BLaER1 treated with 17β-estradiol and CSF1 and Interleukin-3, amounts not matched to agents 10 nM and 100 nM (cell line): ENCODE data around the gene GPATCH2L.

Experiments
- H3K27ac ChIP-seq, 11 experiments: shearing (Covaris generic); formaldehyde crosslinking; 2 replicates each; pipeline ENCODE4 v1.8.1; 2022
- H3K27me3 ChIP-seq, 11 experiments: shearing (Covaris generic); formaldehyde crosslinking; 2 replicates each; pipeline ENCODE4 v1.8.1; 2022
- H3K36me3 ChIP-seq, 11 experiments: shearing (Covaris generic); formaldehyde crosslinking; 2 replicates each; pipeline ENCODE4 v1.8.1; 2022
- H3K4me1 ChIP-seq, 10 experiments: shearing (Covaris generic); formaldehyde crosslinking; 2 replicates each; pipeline ENCODE4 v1.8.1; 2022
- H3K4me2 ChIP-seq, 11 experiments: shearing (Covaris generic); formaldehyde crosslinking; 2 replicates each; pipeline ENCODE4 v1.8.1; 2022
- H3K4me3 ChIP-seq, 10 experiments: shearing (Covaris generic); formaldehyde crosslinking; 2 replicates each; pipeline ENCODE4 v1.8.1; 2022
- H3K9ac ChIP-seq, 11 experiments: shearing (Covaris generic); formaldehyde crosslinking; 2 replicates each; pipeline ENCODE4 v1.8.1; 2022
- H3K9me3 ChIP-seq, 11 experiments: shearing (Covaris generic); formaldehyde crosslinking; replicated peaks in 1 of 11; 2 replicates each; pipeline ENCODE4 v1.8.1; 2022
- H4K20me1 ChIP-seq, 11 experiments: shearing (Covaris generic); formaldehyde crosslinking; 2 replicates each; pipeline ENCODE4 v1.8.1; 2022
- Cebpa-rat ChIP-seq, 11 experiments: shearing (Covaris generic); IDR thresholded peaks; 2 replicates each; pipeline ENCODE4 v1.8.1; 2022

The GPATCH2L gene

GRCh38 chr14:76151398-76152332 lies at the start of gene GPATCH2L:
GPATCH2L (plus strand) TSS chr14:76151922; CDS start chr14:76154364, 2,442 bp downstream.
- Histone ChIP-seq H4K20me1 (peaks cover 39 to 43% (median 41%) of the 10 kb centered on the region in 11 experiments), H3K4me3 (peak within 1 kb of the TSS; percentile 85 to 98 (median 94)), H3K9me3 (peaks cover 0 to 11% (median 0%) of the 10 kb centered on the region in 11 experiments; a peak in 2 of 22 replicates), H3K4me2 (peak within 1 kb of the TSS; percentile 85 to 99 (median 94)), H3K4me1 (peaks cover 41 to 52% (median 45%) of the 10 kb centered on the region in 10 experiments), H3K27ac (peak within 1 kb of the TSS; percentile 92 to 99 (median 96)), H3K9ac (peak within 1 kb of the TSS; percentile 90 to 99 (median 96)), H3K36me3 (peaks cover 23 to 29% (median 26%) of the 10 kb centered on the region in 11 experiments), H3K27me3 (no peaks in the 10 kb centered on the region)
- TF ChIP-seq Cebpa-rat (IDR thresholded peaks at IDR 0.05): no peak

- Histone ChIP-seq H3K4me3 (no peak overlapping the region), H3K27ac (no peak overlapping the region), H3K4me1 (no peaks in the 10 kb centered on the region), H3K4me2 (no peak overlapping the region), H3K27me3 (no peaks in the 10 kb centered on the region), H3K9ac (no peak overlapping the region), H3K9me3 (no peaks in the 10 kb centered on the region), H4K20me1 (no peaks in the 10 kb centered on the region), H3K36me3 (no peaks in the 10 kb centered on the region)
- no peak for TF ChIP-seq Cebpa-rat (IDR thresholded peaks at IDR 0.05)
Measured at GRCh38 chr14:76104802-76105355, 46.8 kb upstream of the GPATCH2L start.

GRCh38 chr14:76106188-76106587 lies 45.5 kb upstream of the GPATCH2L start:
- Histone ChIP-seq H3K36me3 (no peaks in the 10 kb centered on the region), H3K27me3 (no peaks in the 10 kb centered on the region), H4K20me1 (no peaks in the 10 kb centered on the region), H3K9ac (no peak overlapping the region), H3K27ac (no peak overlapping the region), H3K4me3 (no peak overlapping the region), H3K4me1 (no peaks in the 10 kb centered on the region), H3K9me3 (no peaks in the 10 kb centered on the region), H3K4me2 (no peak overlapping the region)
- no peak for TF ChIP-seq Cebpa-rat (IDR thresholded peaks at IDR 0.05)

- Histone ChIP-seq H3K27me3 (no peaks in the 10 kb centered on the region), H3K4me1 (no peaks in the 10 kb centered on the region), H3K9ac (no peak overlapping the region), H3K9me3 (peaks cover 0 to 14% (median 4%) of the 10 kb centered on the region in 11 experiments; a peak in 5 of 22 replicates), H3K4me3 (no peak overlapping the region), H3K27ac (no peak overlapping the region), H4K20me1 (no peaks in the 10 kb centered on the region), H3K4me2 (no peak overlapping the region), H3K36me3 (no peaks in the 10 kb centered on the region)
- TF ChIP-seq Cebpa-rat (IDR thresholded peaks at IDR 0.05): no peak
Measured at GRCh38 chr14:76109087-76109880, 42.4 kb upstream of the GPATCH2L start.

GRCh38 chr14:76112889-76113624 lies 38.7 kb upstream of the GPATCH2L start:
- no peak for TF ChIP-seq Cebpa-rat (IDR thresholded peaks at IDR 0.05)
- no peak overlapping the region for H3K27ac ChIP-seq
- no peaks in the 10 kb centered on the region for H4K20me1 ChIP-seq
- H3K9ac ChIP-seq: no peak overlapping the region
- H3K27me3 ChIP-seq: no peaks in the 10 kb centered on the region
- no peaks in the 10 kb centered on the region for H3K4me1 ChIP-seq
- peaks cover 0 to 14% (median 4%) of the 10 kb centered on the region in 11 experiments; a peak in 5 of 22 replicates for H3K9me3 ChIP-seq
- no peaks in the 10 kb centered on the region for H3K36me3 ChIP-seq
- no peak overlapping the region for H3K4me2 ChIP-seq
- H3K4me3 ChIP-seq: no peak overlapping the region

- TF ChIP-seq Cebpa-rat (IDR thresholded peaks at IDR 0.05): no peak
- H3K4me2 ChIP-seq: no peak overlapping the region
Measured at GRCh38 chr14:76113691-76114090, 38.0 kb upstream of the GPATCH2L start.

GRCh38 chr14:76115010-76115422 lies 36.7 kb upstream of the GPATCH2L start:
- H3K27ac ChIP-seq: no peak overlapping the region
- no peaks in the 10 kb centered on the region for H4K20me1 ChIP-seq
- no peak for TF ChIP-seq Cebpa-rat (IDR thresholded peaks at IDR 0.05)
- no peak overlapping the region for H3K4me3 ChIP-seq
- peaks cover 0 to 14% (median 4%) of the 10 kb centered on the region in 11 experiments; a peak in 5 of 22 replicates for H3K9me3 ChIP-seq
- H3K4me1 ChIP-seq: no peaks in the 10 kb centered on the region
- no peaks in the 10 kb centered on the region for H3K27me3 ChIP-seq
- no peak overlapping the region for H3K4me2 ChIP-seq
- H3K9ac ChIP-seq: no peak overlapping the region
- H3K36me3 ChIP-seq: no peaks in the 10 kb centered on the region

More at GRCh38 chr14:76113691-76114090, 38.0 kb upstream of the GPATCH2L start:
- H3K27ac ChIP-seq: no peak overlapping the region
- H3K27me3 ChIP-seq: no peaks in the 10 kb centered on the region
- H4K20me1 ChIP-seq: no peaks in the 10 kb centered on the region
- H3K4me3 ChIP-seq: no peak overlapping the region
- H3K36me3 ChIP-seq: no peaks in the 10 kb centered on the region
- peaks cover 0 to 14% (median 4%) of the 10 kb centered on the region in 11 experiments; a peak in 5 of 22 replicates for H3K9me3 ChIP-seq
- no peak overlapping the region for H3K9ac ChIP-seq
- H3K4me1 ChIP-seq: no peaks in the 10 kb centered on the region

GRCh38 chr14:76117789-76118484 lies 33.8 kb upstream of the GPATCH2L start:
- Histone ChIP-seq H3K27me3 (no peaks in the 10 kb centered on the region), H3K9ac (no peak overlapping the region), H3K27ac (no peak overlapping the region), H3K4me3 (no peak overlapping the region), H4K20me1 (no peaks in the 10 kb centered on the region), H3K36me3 (no peaks in the 10 kb centered on the region), H3K9me3 (0 out of 22 replicates have a peak, but pooled peaks cover 0 to 2% (median 0%) of the 10 kb centered on the region in 11 experiments), H3K4me1 (no peaks in the 10 kb centered on the region), H3K4me2 (no peak overlapping the region)
- TF ChIP-seq Cebpa-rat (IDR thresholded peaks at IDR 0.05): no peak
